Uterus (tissue), 4 donors: ENCODE results near the gene ITCH. TPM values are rescaled to one million over a fixed set of nuclear protein-coding genes. Genes with fewer than 3 reads are reported as not detected.
A peak's percentile ranks its signal among the peaks of the same experiment; 100 is the strongest.
"Not testable (repeated sequence)": the region's sequence is repeated elsewhere in the genome, so short reads cannot be mapped to it uniquely, and the experiment has no call there.

Experiments used
- DNase-seq, 2 donors: peaks; one replicate each; pipeline ENCODE4 v3.0.0-alpha.2; 2019 to 2020
- H3K27ac ChIP-seq, 2 donors: fragments of 200-600 bp; sonication (generic); 1 replicate in 1 of 2; 2 replicates in 1 of 2; pipeline ENCODE4 v1.5.1; 2016 to 2018
- H3K27me3 ChIP-seq, 2 donors: fragments of 200-600 bp; sonication (generic); one replicate each; pipeline ENCODE4 v1.5.1; 2018 to 2019; ENCODE audit warnings: control low read depth in 1 of 2
- H3K36me3 ChIP-seq, 2 donors: fragments of 200-600 bp; sonication (generic); one replicate each; pipeline ENCODE4 v1.5.1; 2019; ENCODE audit warnings: control low read depth in 1 of 2
- H3K4me1 ChIP-seq, 2 donors: fragments of 200-600 bp; sonication (generic); one replicate each; pipeline ENCODE4 v1.5.1; 2018 to 2019; ENCODE audit warnings: control low read depth in 1 of 2
- H3K4me3 ChIP-seq, 2 donors: fragments of 200-600 bp; sonication (generic); 1 replicate in 1 of 2; 2 replicates in 1 of 2; pipeline ENCODE4 v1.5.1; 2018 to 2019; ENCODE audit warnings: mild to moderate bottlenecking in 1 of 2
- H3K9me3 ChIP-seq, 2 donors: fragments of 200-600 bp; sonication (generic); one replicate each; pipeline ENCODE4 v1.5.1; 2019; ENCODE audit warnings: control low read depth in 1 of 2
- CTCF ChIP-seq, 4 experiments: fragments of 200-600 bp in 2 of 4; fragments of 450-650 bp in 2 of 4; sonication (generic) in 2 of 4; IDR thresholded peaks; one replicate each; pipeline ENCODE4 v1.5.1; 2016 to 2019; ENCODE audit warnings: antibody characterized with exemption in 4 of 4, mild to moderate bottlenecking in 2 of 4, moderate library complexity in 1 of 4
- POLR2A ChIP-seq, 2 donors: fragments of 450-650 bp; IDR thresholded peaks; one replicate each; pipeline ENCODE4 v1.6.1; 2016; ENCODE audit warnings: antibody characterized with exemption in 2 of 2, mild to moderate bottlenecking in 1 of 2, moderate library complexity in 1 of 2
- intact Hi-C: fragments of 100-400 bp; cut with DNase I; formaldehyde crosslinking; loops from one replicate; pipeline ENCODE4 v1.15.1; 2023; ENCODE audit warnings: low total_unique reads
- total RNA-seq, 4 donors: library from RNA; depleted of rRNA in 3 of 4; stranded (reverse); fragments of >200 nt in 3 of 4; gene quantifications; one replicate each; pipeline versions ENCODE4 v1.1.0 to v1.2.4, GENCODE V29; 2014 to 2023
- donor health status: DM: yes; HTN: yes; CAD: no.

Gene ITCH
- total RNA-seq, 4 donors from 2014 or later, result 35.6 to 97.9 (median 65.4) TPM

- Histone ChIP-seq H3K36me3 (no peaks in the 10 kb centered on the region), H3K4me3 (peak overlapping the region; percentile 82 to 93), H3K27me3 (no peaks in the 10 kb centered on the region), H3K9me3 (no peaks in the 10 kb centered on the region), H3K4me1 (peaks cover 7 to 14% of the 10 kb centered on the region in 2 donors), H3K27ac (peak overlapping the region; percentile 92)
- intact Hi-C loops, result no loop called here
- DNase-seq, result no peak
- no peak for TF ChIP-seq CTCF (IDR thresholded peaks at IDR 0.05)
- no peak for TF ChIP-seq POLR2A (IDR thresholded peaks at IDR 0.05)
Observed at GRCh38 chr20:34364223-34364506, 1.1 kb downstream of the ITCH start.

- TF ChIP-seq CTCF (IDR thresholded peaks at IDR 0.05) (no peak), POLR2A (IDR thresholded peaks at IDR 0.05) (no peak)
- DNase-seq, result no peak
- Histone ChIP-seq H3K4me1 (peaks cover 7 to 14% of the 10 kb centered on the region in 2 donors), H3K4me3 (no peak overlapping the region), H3K27ac (no peak overlapping the region), H3K27me3 (no peaks in the 10 kb centered on the region), H3K9me3 (no peaks in the 10 kb centered on the region), H3K36me3 (no peaks in the 10 kb centered on the region)
- intact Hi-C loops, result no loop called here
Observed at GRCh38 chr20:34365765-34366213, 2.7 kb downstream of the ITCH start.

GRCh38 chr20:34367155-34367554, 4.1 kb downstream of the ITCH start:
- no peaks in the 10 kb centered on the region for H3K36me3 ChIP-seq
- no peaks in the 10 kb centered on the region for H3K27me3 ChIP-seq
- no peak overlapping the region for H3K4me3 ChIP-seq
- peaks cover 7 to 14% of the 10 kb centered on the region in 2 donors for H3K4me1 ChIP-seq
- TF ChIP-seq CTCF (IDR thresholded peaks at IDR 0.05) (no peak), POLR2A (IDR thresholded peaks at IDR 0.05) (no peak)
- no peak for DNase-seq
- no peaks in the 10 kb centered on the region for H3K9me3 ChIP-seq
- no peak overlapping the region for H3K27ac ChIP-seq
- intact Hi-C loops, result no loop called here

- H3K9me3 ChIP-seq, H3K36me3 ChIP-seq, DNase-seq, H3K27me3 ChIP-seq, H3K4me3 ChIP-seq, H3K27ac ChIP-seq, intact Hi-C loops: not testable (repeated sequence)
- peaks cover 7 to 14% of the 10 kb centered on the region in 2 donors for H3K4me1 ChIP-seq
Observed at GRCh38 chr20:34367911-34368310, 4.8 kb downstream of the ITCH start.

- H3K4me1 ChIP-seq, result peaks cover 7 to 14% of the 10 kb centered on the region in 2 donors
- intact Hi-C loops, result no loop called here
- no peak for TF ChIP-seq CTCF (IDR thresholded peaks at IDR 0.05)
- TF ChIP-seq POLR2A (IDR thresholded peaks at IDR 0.05), result no peak
- no peak overlapping the region for H3K27ac ChIP-seq
- no peaks in the 10 kb centered on the region for H3K36me3 ChIP-seq
- H3K4me3 ChIP-seq, result no peak overlapping the region
- no peaks in the 10 kb centered on the region for H3K9me3 ChIP-seq
- no peaks in the 10 kb centered on the region for H3K27me3 ChIP-seq
- DNase-seq, result no peak
Observed at GRCh38 chr20:34368547-34368946, 5.5 kb downstream of the ITCH start.

GRCh38 chr20:34369265-34369664, 6.2 kb downstream of the ITCH start:
- H3K27ac ChIP-seq, result no peak overlapping the region
- H3K36me3 ChIP-seq, result no peaks in the 10 kb centered on the region
- no peak for DNase-seq
- H3K9me3 ChIP-seq, result no peaks in the 10 kb centered on the region
- H3K4me1 ChIP-seq, result peaks cover 7 to 14% of the 10 kb centered on the region in 2 donors
- no peak for TF ChIP-seq CTCF (IDR thresholded peaks at IDR 0.05)
- H3K27me3 ChIP-seq, result no peaks in the 10 kb centered on the region
- intact Hi-C loops, result no loop called here
- H3K4me3 ChIP-seq, result no peak overlapping the region
